Panc1 (cell line): ENCODE results near the gene MRPS35. TPM values are rescaled to one million over a fixed set of nuclear protein-coding genes. Genes with fewer than 3 reads are reported as not detected.

Experiments used
- ATAC-seq: fragments of 200-7000 bp; cut with Tn5 transposase; 2 replicates; pipeline ENCODE4 v1.9.1; 2020; ENCODE audit warnings: mild to moderate bottlenecking, moderate library complexity
- BruUV-seq: library from RNA; stranded (reverse); fragments of 400-500 nt; replicated peaks from 2 replicates; lab custom pipeline; 2021; lab: Mats Ljungman, UMichigan
- CTCF ChIA-PET: fragments of 300-600 bp; sonication (Branson Sonifier 250); formaldehyde crosslinking; loops from one replicate; lab custom pipeline; 2022; ENCODE audit warnings: antibody characterized with exemption; lab: Charles Lee
- POLR2A ChIA-PET: fragments of 300-600 bp; sonication (Branson Sonifier 250); formaldehyde crosslinking; loops from one replicate; lab custom pipeline; 2022; ENCODE audit warnings: antibody characterized with exemption; lab: Charles Lee
- DNase-seq: peaks from one replicate; pipeline ENCODE4 v3.0.0-alpha.2; 2010; ENCODE audit warnings: low read depth, low spot score
- H3K27ac ChIP-seq: 2 replicates; pipeline ENCODE4 v1.5.1; 2011; ENCODE audit warnings: mild to moderate bottlenecking, low read length, inconsistent platforms
- H3K27me3 ChIP-seq: fragments of 200-500 bp; sonication (Bioruptor generic); 2 replicates; pipeline ENCODE4 v1.6.0; 2014; ENCODE audit warnings: low read length, inconsistent platforms; ENCODE audit not compliant: control insufficient read depth, insufficient read depth
- H3K36me3 ChIP-seq: fragments of 200-500 bp; sonication (Bioruptor generic); 2 replicates; pipeline ENCODE4 v1.5.1; 2014; ENCODE audit warnings: inconsistent platforms, mild to moderate bottlenecking, low read length, moderate library complexity; ENCODE audit not compliant: control insufficient read depth, insufficient read depth
- H3K4me1 ChIP-seq: 2 replicates; pipeline ENCODE4 v1.5.1; 2011; ENCODE audit warnings: inconsistent platforms, mild to moderate bottlenecking, low read length, moderate library complexity; ENCODE audit not compliant: control insufficient read depth, insufficient read depth
- H3K4me3 ChIP-seq, 2 experiments: 2 replicates each; pipeline ENCODE4 v1.5.1; 2011 to 2012; ENCODE audit warnings: low read depth in 2 of 2, low read length in 2 of 2, mild to moderate bottlenecking in 2 of 2, inconsistent platforms in 1 of 2, moderate library complexity in 1 of 2
- H3K9me3 ChIP-seq: fragments of 200-500 bp; sonication (Bioruptor generic); 2 replicates; pipeline ENCODE4 v1.5.1; 2014; ENCODE audit warnings: low read depth, mild to moderate bottlenecking, inconsistent platforms, low read length, moderate library complexity; ENCODE audit not compliant: control insufficient read depth, insufficient read depth
- POLR2AphosphoS5 ChIP-seq: IDR thresholded peaks from 2 replicates; pipeline ENCODE4 v1.6.1; 2012; ENCODE audit warnings: mild to moderate bottlenecking, low read depth, low read length, moderate library complexity
- REST ChIP-seq, 2 experiments: IDR thresholded peaks; 2 replicates each; pipeline ENCODE4 v1.6.1; 2011 to 2012; ENCODE audit warnings: low read depth in 2 of 2, control low read depth in 1 of 2, low read length in 1 of 2, mild to moderate bottlenecking in 1 of 2, moderate library complexity in 1 of 2; ENCODE audit not compliant: insufficient read depth in 1 of 2
- SIN3A ChIP-seq: IDR thresholded peaks from 2 replicates; pipeline ENCODE4 v1.6.1; 2012; ENCODE audit warnings: low read depth, mild to moderate bottlenecking, low read length, moderate library complexity, borderline replicate concordance; ENCODE audit not compliant: insufficient read depth
- TCF7L2 ChIP-seq: IDR thresholded peaks from 2 replicates; pipeline ENCODE4 v1.6.1; 2011; ENCODE audit warnings: mild to moderate bottlenecking, low read depth, low read length, inconsistent platforms
- in situ Hi-C: cut with HindIII; loops from 2 replicates; pipeline ENCODE4 v1.10.0; 2016; ENCODE audit warnings: low sequenced_read_pairs, low pct_unique_long_range_greater_than_20kb
- intact Hi-C: fragments of 100-400 bp; cut with micrococcal nuclease; formaldehyde crosslinking; loops from one replicate; pipeline ENCODE4 v1.10.0; 2022; ENCODE audit not compliant: unreplicated experiment
- total RNA-seq: library from RNA; stranded (reverse); gene quantifications from one replicate; pipeline ENCODE4 v1.2.1, GENCODE V29; 2021; ENCODE audit not compliant: unreplicated experiment
- TF ChIP-seq, protein P1 (sequence below): fragments of 450-650 bp; IDR thresholded peaks from 2 replicates; pipeline ENCODE4 v1.5.1; 2017; ENCODE audit warnings: mild to moderate bottlenecking

MRPS35 gene
- total RNA-seq, 1 experiment from 2014 or later = 63.9 TPM

GRCh38 chr12:27709932-27710591, 570 bp upstream of the MRPS35 start:
- peak overlapping the region; percentile 97 for H3K27ac ChIP-seq
- no peaks in the 10 kb centered on the region for H3K36me3 ChIP-seq
- BruUV-seq = TSS peak; percentile 92
- in situ Hi-C loops = no loop called here
- H3K4me1 ChIP-seq = peaks cover 6% of the 10 kb centered on the region
- POLR2A ChIA-PET = no interaction called here
- H3K9me3 ChIP-seq = no peaks in the 10 kb centered on the region
- CTCF ChIA-PET = no interaction called here
- peak overlapping the region; percentile 75 to 90 for H3K4me3 ChIP-seq
- peak; percentile 75 for DNase-seq
- TF ChIP-seq, protein P1, sequence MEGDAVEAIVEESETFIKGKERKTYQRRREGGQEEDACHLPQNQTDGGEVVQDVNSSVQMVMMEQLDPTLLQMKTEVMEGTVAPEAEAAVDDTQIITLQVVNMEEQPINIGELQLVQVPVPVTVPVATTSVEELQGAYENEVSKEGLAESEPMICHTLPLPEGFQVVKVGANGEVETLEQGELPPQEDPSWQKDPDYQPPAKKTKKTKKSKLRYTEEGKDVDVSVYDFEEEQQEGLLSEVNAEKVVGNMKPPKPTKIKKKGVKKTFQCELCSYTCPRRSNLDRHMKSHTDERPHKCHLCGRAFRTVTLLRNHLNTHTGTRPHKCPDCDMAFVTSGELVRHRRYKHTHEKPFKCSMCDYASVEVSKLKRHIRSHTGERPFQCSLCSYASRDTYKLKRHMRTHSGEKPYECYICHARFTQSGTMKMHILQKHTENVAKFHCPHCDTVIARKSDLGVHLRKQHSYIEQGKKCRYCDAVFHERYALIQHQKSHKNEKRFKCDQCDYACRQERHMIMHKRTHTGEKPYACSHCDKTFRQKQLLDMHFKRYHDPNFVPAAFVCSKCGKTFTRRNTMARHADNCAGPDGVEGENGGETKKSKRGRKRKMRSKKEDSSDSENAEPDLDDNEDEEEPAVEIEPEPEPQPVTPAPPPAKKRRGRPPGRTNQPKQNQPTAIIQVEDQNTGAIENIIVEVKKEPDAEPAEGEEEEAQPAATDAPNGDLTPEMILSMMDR = no peak
- TF ChIP-seq POLR2AphosphoS5 = no peak
- TF ChIP-seq REST (IDR thresholded peaks at IDR 0.05; ENCODE audit: insufficient read depth in 1 of 2, low read depth in 2 of 2, low read length in 1 of 2) = no peak; a peak in 1 of 4 replicates
- TF ChIP-seq TCF7L2 = no peak
- TF ChIP-seq SIN3A = no peak
- intact Hi-C loops = loop anchor here (10.0 kb wide), 1 partner anchor 375 kb away; the partner anchor contains the start of gene BMAL2
- ATAC-seq = peak; percentile 82
- H3K27me3 ChIP-seq = no peaks in the 10 kb centered on the region

DNA sequence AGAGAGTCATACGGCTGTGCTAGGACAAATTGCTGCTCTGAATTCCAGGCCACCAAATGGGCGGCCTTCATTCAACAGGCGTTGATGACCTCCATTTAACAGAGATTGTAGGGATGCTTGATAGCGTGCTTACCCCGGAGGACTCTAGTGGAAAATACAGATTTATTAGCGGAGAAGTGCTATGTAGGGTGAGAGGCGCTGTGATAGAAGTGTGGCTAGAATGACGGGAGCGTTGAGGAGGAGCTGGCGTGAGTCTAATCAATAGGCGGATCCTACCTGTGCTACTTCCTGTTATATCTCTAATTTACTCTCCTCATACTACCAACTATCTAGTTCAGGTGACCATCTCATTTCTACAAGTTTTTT, 668 bp downstream of the MRPS35 start:
- Histone ChIP-seq H3K4me1 (peaks cover 6% of the 10 kb centered on the region), H3K27me3 (no peaks in the 10 kb centered on the region), H3K4me3 (peak overlapping the region; percentile 75 to 90), H3K36me3 (peaks cover 7% of the 10 kb centered on the region), H3K27ac (peak overlapping the region; percentile 97), H3K9me3 (no peaks in the 10 kb centered on the region)
- ATAC-seq (peak; percentile 26), DNase-seq (no peak)
- TF ChIP-seq, protein P1 = no peak
- TF ChIP-seq SIN3A = no peak
- TF ChIP-seq REST (IDR thresholded peaks at IDR 0.05; ENCODE audit: insufficient read depth in 1 of 2, low read depth in 2 of 2, low read length in 1 of 2) = no peak
- TF ChIP-seq TCF7L2 = no peak
- TF ChIP-seq POLR2AphosphoS5 = no peak
- in situ Hi-C loops (no loop called here), intact Hi-C loops (no loop called here)
- no TSS peak for BruUV-seq
- POLR2A ChIA-PET = interaction anchor here (0.6 kb wide), 1 partner anchor 834 kb away, joined by 6 read pairs; no protein-coding TSS in a partner anchor
- CTCF ChIA-PET = no interaction called here
